SK-N-SH (cell line): ENCODE measurements around the gene PDE8A. TPM values are rescaled to one million over a fixed set of nuclear protein-coding genes. Genes with fewer than 3 reads are reported as not detected.
A peak's percentile ranks its signal among the peaks of the same experiment; 100 is the strongest.

Experiments
- CTCF ChIA-PET: fragments of 300-600, 350-600 bp; formaldehyde crosslinking; extraction: SDS; loops from one replicate; lab custom pipeline; 2021; lab: Yijun Ruan, JAX
- POLR2A ChIA-PET: fragments of 350-600 bp; sonication (Branson Sonifier 250); formaldehyde crosslinking; extraction: SDS; loops from one replicate; lab custom pipeline; 2020; ENCODE audit warnings: antibody characterized with exemption, inconsistent platforms; lab: Yijun Ruan, JAX
- DNase-seq: peaks from one replicate; pipeline ENCODE4 v3.0.0; 2012
- H2AFZ ChIP-seq: fragments of 200-600 bp; sonication (generic); 2 replicates; pipeline ENCODE4 v1.8.1; 2016; ENCODE audit warnings: antibody characterized with exemption, mild to moderate bottlenecking, low read depth
- H3F3A ChIP-seq: fragments of 200-600 bp; sonication (generic); replicated peaks from 2 replicates; pipeline ENCODE3; 2016; ENCODE audit warnings: antibody characterized with exemption, mild to moderate bottlenecking; ENCODE audit not compliant: insufficient read depth
- H3K27ac ChIP-seq, 2 experiments: fragments of 200-500 bp in 1 of 2; fragments of 200-600 bp in 1 of 2; sonication (Bioruptor generic) in 1 of 2; sonication (generic), shearing (Covaris generic) in 1 of 2; 2 replicates each; pipeline versions ENCODE4 v1.5.1 to v1.6.1; 2014 to 2016; ENCODE audit warnings: low read depth in 2 of 2, inconsistent platforms in 1 of 2, low read length in 1 of 2, mild to moderate bottlenecking in 1 of 2, mixed read lengths in 1 of 2
- H3K27me3 ChIP-seq: fragments of 200-600 bp; sonication (generic), shearing (Covaris generic); 2 replicates; pipeline ENCODE4 v1.6.1; 2016; ENCODE audit warnings: mixed run types; ENCODE audit not compliant: insufficient read depth
- H3K36me3 ChIP-seq, 2 experiments: fragments of 200-500 bp in 1 of 2; fragments of 200-600 bp in 1 of 2; sonication (Bioruptor generic) in 1 of 2; sonication (generic) in 1 of 2; replicated peaks in 1 of 2; 2 replicates each; pipeline versions ENCODE3 to v1.5.1; 2014 to 2016; ENCODE audit warnings: low read length in 1 of 2, mild to moderate bottlenecking in 1 of 2; ENCODE audit not compliant: insufficient read depth in 2 of 2, control insufficient read depth in 1 of 2
- H3K4me1 ChIP-seq, 2 experiments: fragments of 200-500 bp in 1 of 2; fragments of 200-600 bp in 1 of 2; sonication (Bioruptor generic) in 1 of 2; sonication (generic), shearing (Covaris generic) in 1 of 2; 2 replicates each; pipeline versions ENCODE4 v1.5.1 to v1.6.1; 2014 to 2016; ENCODE audit warnings: low read depth in 1 of 2, low read length in 1 of 2, mixed run types in 1 of 2; ENCODE audit not compliant: insufficient read depth in 2 of 2, control insufficient read depth in 1 of 2
- H3K4me2 ChIP-seq: fragments of 200-600 bp; sonication (generic), shearing (Covaris generic); 2 replicates; pipeline ENCODE4 v1.6.1; 2017; ENCODE audit warnings: mixed run types
- H3K4me3 ChIP-seq, 2 experiments: fragments of 200-500 bp in 1 of 2; fragments of 200-600 bp in 1 of 2; sonication (Bioruptor generic) in 1 of 2; sonication (generic), shearing (Covaris generic) in 1 of 2; 2 replicates each; pipeline versions ENCODE4 v1.5.1 to v1.8.1; 2014 to 2016; ENCODE audit warnings: low read depth in 2 of 2, inconsistent platforms in 1 of 2, low read length in 1 of 2, mild to moderate bottlenecking in 1 of 2, mixed read lengths in 1 of 2, moderate library complexity in 1 of 2
- H3K79me2 ChIP-seq: fragments of 200-600 bp; sonication (generic); 2 replicates; pipeline ENCODE4 v1.8.1; 2017; ENCODE audit warnings: mild to moderate bottlenecking; ENCODE audit not compliant: insufficient read depth
- H3K9ac ChIP-seq: fragments of 200-600 bp; sonication (generic); 2 replicates; pipeline ENCODE4 v1.6.1; 2017; ENCODE audit warnings: mixed run types
- H3K9me2 ChIP-seq: fragments of 200-600 bp; sonication (generic); 2 replicates; pipeline ENCODE4 v1.6.1; 2017; ENCODE audit warnings: mixed run types
- H3K9me3 ChIP-seq: fragments of 200-600 bp; sonication (generic); 2 replicates; pipeline ENCODE4 v1.6.1; 2017; ENCODE audit warnings: mixed run types, mild to moderate bottlenecking, moderate library complexity
- H4K20me1 ChIP-seq: fragments of 200-600 bp; sonication (generic); 2 replicates; pipeline ENCODE4 v1.6.1; 2017; ENCODE audit warnings: mild to moderate bottlenecking, mixed run types; ENCODE audit not compliant: insufficient read depth
- CTCF ChIP-seq: fragments of 200-600 bp; sonication (generic); IDR thresholded peaks from 2 replicates; pipeline ENCODE4 v1.6.1; 2017; ENCODE audit warnings: antibody characterized with exemption, mild to moderate bottlenecking, moderate library complexity
- GABPA ChIP-seq: IDR thresholded peaks from 2 replicates; pipeline ENCODE4 v1.4.0; 2012; ENCODE audit warnings: low read depth, mild to moderate bottlenecking
- GATA2 ChIP-seq: sonication (generic); formaldehyde crosslinking; IDR thresholded peaks from 2 replicates; pipeline ENCODE4 v1.5.0; 2020; ENCODE audit warnings: mild to moderate bottlenecking, missing genetic modification reagents
- NFIC ChIP-seq: IDR thresholded peaks from 2 replicates; pipeline ENCODE4 v1.4.0; 2012; ENCODE audit warnings: borderline replicate concordance
- NRF1 ChIP-seq: IDR thresholded peaks from 2 replicates; pipeline ENCODE4 v1.6.1; 2012; ENCODE audit warnings: low read depth, mild to moderate bottlenecking, low read length
- POLR2AphosphoS5 ChIP-seq: IDR thresholded peaks from 2 replicates; pipeline ENCODE4 v1.6.1; 2012; ENCODE audit warnings: low read depth, low read length
- RAD21 ChIP-seq: IDR thresholded peaks from 2 replicates; pipeline ENCODE4 v1.6.1; 2012; ENCODE audit warnings: mild to moderate bottlenecking, low read length
- RCOR1 ChIP-seq: fragments of 150-350 bp; IDR thresholded peaks from 2 replicates; pipeline ENCODE4 v1.6.1; 2017; ENCODE audit warnings: antibody characterized with exemption, low read length
- RFX5 ChIP-seq: IDR thresholded peaks from 2 replicates; pipeline ENCODE4 v1.6.1; 2012; ENCODE audit warnings: mild to moderate bottlenecking, improper control_type of control experiment, low read length
- SIN3A ChIP-seq: IDR thresholded peaks from 2 replicates; pipeline ENCODE4 v1.6.1; 2012; ENCODE audit warnings: low read depth, mild to moderate bottlenecking, low read length, moderate library complexity, borderline replicate concordance
- TCF12 ChIP-seq: IDR thresholded peaks from 2 replicates; pipeline ENCODE4 v1.4.0; 2012
- USF1 ChIP-seq: IDR thresholded peaks from 2 replicates; pipeline ENCODE4 v1.4.0; 2012; ENCODE audit warnings: low read depth, borderline replicate concordance
- WGBS: methylation state at CpG from one replicate; pipeline ENCODE4 v1.1.6; 2017; ENCODE audit warnings: low lambda C conversion rate; 5-methylcytosine and 5-hydroxymethylcytosine counted together
- polyA plus RNA-seq, 3 experiments: library from polyadenylated mRNA; depleted of rRNA; stranded (reverse); fragments of >200 nt; gene quantifications; 2 replicates each; pipeline ENCODE4 v1.2.3, GENCODE V29; 2012
- TF ChIP-seq, protein P1 (sequence below): fragments of 150-350 bp; IDR thresholded peaks from 2 replicates; pipeline ENCODE4 v1.6.1; 2017; ENCODE audit warnings: antibody characterized with exemption, low read length, low read depth, borderline replicate concordance
- TF ChIP-seq, protein P2 (sequence below): IDR thresholded peaks from 2 replicates; pipeline ENCODE4 v1.4.0; 2012; ENCODE audit warnings: low read depth, borderline replicate concordance

The PDE8A gene
- polyA plus RNA-seq, 1 of the 3 experiments (the other 2 are of a cell fraction): 13.4 TPM

DNA sequence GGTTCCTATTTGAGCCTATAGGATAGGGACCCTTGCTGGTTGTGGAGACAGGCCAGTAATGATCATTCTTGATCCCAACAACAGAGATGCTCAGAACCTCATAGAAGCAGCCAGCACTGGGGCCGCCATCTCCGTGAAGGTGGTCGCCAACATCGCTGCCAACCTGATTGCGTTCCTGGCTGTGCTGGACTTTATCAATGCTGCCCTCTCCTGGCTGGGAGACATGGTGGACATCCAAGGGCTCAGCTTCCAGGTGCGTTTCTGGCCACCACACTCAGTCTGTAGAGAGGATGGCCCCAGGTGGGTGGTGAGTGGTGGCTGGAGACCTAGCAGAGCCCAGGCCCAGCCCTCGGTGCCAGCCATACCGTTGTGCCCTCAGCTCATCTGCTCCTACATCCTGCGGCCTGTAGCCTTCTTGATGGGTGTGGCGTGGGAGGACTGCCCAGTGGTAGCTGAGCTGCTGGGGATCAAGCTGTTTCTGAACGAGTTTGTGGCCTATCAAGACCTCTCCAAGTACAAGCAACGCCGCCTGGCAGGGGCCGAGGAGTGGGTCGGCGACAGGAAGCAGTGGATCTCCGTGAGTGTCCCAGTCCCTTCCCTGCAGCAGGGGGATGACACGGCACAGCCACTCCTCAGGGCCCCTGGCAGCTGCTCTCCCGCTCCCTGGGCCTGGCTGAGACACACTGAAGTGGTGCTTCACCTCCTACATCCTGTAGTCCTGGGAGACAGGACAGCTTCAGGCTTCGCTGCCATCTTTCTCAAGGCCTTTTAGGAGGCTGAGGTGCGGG lies 46.5 kb upstream of the PDE8A start:
- POLR2A ChIA-PET: no interaction called here

DNA sequence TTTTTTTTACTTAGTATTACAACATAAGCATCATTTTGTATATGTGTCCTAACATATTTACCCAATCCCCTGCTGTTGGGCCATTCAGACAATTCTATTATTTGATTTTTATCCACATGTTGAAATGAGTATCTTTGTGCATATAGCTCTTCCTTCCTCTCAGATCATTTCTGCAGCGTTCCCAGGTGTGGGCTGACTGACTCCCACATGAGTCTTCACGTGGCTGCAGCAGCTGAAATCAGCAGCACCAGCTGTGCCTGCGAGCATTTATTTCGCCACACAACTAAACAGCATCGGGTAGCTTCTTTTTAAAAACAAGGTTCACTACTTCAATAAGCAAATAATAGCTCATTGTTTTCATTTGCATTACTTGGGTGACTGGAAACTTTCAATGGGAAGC lies 44.5 kb upstream of the PDE8A start:
- CTCF ChIA-PET: interaction anchor here (0.8 to 1.2 kb wide), 3 partner anchors 59 to 338 kb away, joined by 3 read pairs; no protein-coding TSS in a partner anchor
- 63% methylated on average over 5 of the region's 5 CpGs for WGBS
- POLR2A ChIA-PET: no interaction called here
- no peaks in the 10 kb centered on the region for H3K36me3 ChIP-seq
- H3K79me2 ChIP-seq: no peaks in the 10 kb centered on the region
- H3K9me2 ChIP-seq: no peaks in the 10 kb centered on the region
- no peak overlapping the region for H3K4me3 ChIP-seq
- no peak overlapping the region for H2AFZ ChIP-seq
- H4K20me1 ChIP-seq: no peaks in the 10 kb centered on the region
- no peaks in the 10 kb centered on the region for H3K27me3 ChIP-seq
- no peak overlapping the region for H3K27ac ChIP-seq
- no peak overlapping the region for H3K4me2 ChIP-seq
- no peak for DNase-seq
- H3K9ac ChIP-seq: no peak overlapping the region
- no peaks in the 10 kb centered on the region for H3K4me1 ChIP-seq
- no peaks in the 10 kb centered on the region for H3F3A ChIP-seq
- H3K9me3 ChIP-seq: 0 out of 2 replicates have a peak, but pooled peaks cover 5% of the 10 kb centered on the region
- TF ChIP-seq RCOR1 (no peak), TCF12 (no peak), GABPA (no peak), NFIC (no peak), NRF1 (no peak), SIN3A (no peak), RFX5 (no peak), USF1 (no peak), GATA2 (CRISPR knock-in tag) (no peak), POLR2AphosphoS5 (no peak)
- TF ChIP-seq, protein P1, sequence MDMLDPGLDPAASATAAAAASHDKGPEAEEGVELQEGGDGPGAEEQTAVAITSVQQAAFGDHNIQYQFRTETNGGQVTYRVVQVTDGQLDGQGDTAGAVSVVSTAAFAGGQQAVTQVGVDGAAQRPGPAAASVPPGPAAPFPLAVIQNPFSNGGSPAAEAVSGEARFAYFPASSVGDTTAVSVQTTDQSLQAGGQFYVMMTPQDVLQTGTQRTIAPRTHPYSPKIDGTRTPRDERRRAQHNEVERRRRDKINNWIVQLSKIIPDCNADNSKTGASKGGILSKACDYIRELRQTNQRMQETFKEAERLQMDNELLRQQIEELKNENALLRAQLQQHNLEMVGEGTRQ: no peak

More for the DNA sequence above, 46.5 kb upstream of the PDE8A start:
- Histone ChIP-seq H3K79me2 (no peaks in the 10 kb centered on the region), H2AFZ (no peak overlapping the region), H3K36me3 (no peaks in the 10 kb centered on the region), H3F3A (no peaks in the 10 kb centered on the region), H4K20me1 (no peaks in the 10 kb centered on the region), H3K27me3 (no peaks in the 10 kb centered on the region), H3K4me3 (no peak overlapping the region), H3K9me2 (no peaks in the 10 kb centered on the region), H3K9me3 (no peaks in the 10 kb centered on the region), H3K4me1 (peaks cover 1 to 2% of the 10 kb centered on the region in 2 experiments; a peak in 1 of 4 replicates), H3K4me2 (no peak overlapping the region), H3K27ac (no peak overlapping the region), H3K9ac (no peak overlapping the region)
- peak; percentile 49 for TF ChIP-seq RAD21
- peak; percentile 39 for TF ChIP-seq CTCF
- TF ChIP-seq NFIC: no peak
- TF ChIP-seq, protein P2, sequence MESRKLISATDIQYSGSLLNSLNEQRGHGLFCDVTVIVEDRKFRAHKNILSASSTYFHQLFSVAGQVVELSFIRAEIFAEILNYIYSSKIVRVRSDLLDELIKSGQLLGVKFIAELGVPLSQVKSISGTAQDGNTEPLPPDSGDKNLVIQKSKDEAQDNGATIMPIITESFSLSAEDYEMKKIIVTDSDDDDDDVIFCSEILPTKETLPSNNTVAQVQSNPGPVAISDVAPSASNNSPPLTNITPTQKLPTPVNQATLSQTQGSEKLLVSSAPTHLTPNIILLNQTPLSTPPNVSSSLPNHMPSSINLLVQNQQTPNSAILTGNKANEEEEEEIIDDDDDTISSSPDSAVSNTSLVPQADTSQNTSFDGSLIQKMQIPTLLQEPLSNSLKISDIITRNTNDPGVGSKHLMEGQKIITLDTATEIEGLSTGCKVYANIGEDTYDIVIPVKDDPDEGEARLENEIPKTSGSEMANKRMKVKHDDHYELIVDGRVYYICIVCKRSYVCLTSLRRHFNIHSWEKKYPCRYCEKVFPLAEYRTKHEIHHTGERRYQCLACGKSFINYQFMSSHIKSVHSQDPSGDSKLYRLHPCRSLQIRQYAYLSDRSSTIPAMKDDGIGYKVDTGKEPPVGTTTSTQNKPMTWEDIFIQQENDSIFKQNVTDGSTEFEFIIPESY: no peak
- no peak for DNase-seq
- 84% methylated on average over 19 of the region's 21 CpGs for WGBS
- CTCF ChIA-PET: interaction anchor here (0.7 to 1.4 kb wide), 5 partner anchors 9 to 337 kb away, joined by 3 to 4 read pairs (median 3); no protein-coding TSS in a partner anchor
